HG02588 (cell line): Measurements from ENCODE around the gene MARCHF4.
"Not testable (repeated sequence)": the region's sequence is repeated elsewhere in the genome, so short reads cannot be mapped to it uniquely, and the experiment has no call there.

Experiments used
- ATAC-seq: cut with Tn5 transposase; IDR thresholded peaks from one replicate; pipeline ENCODE4 v1.9.1; 2021; ENCODE audit warnings: mild to moderate bottlenecking, moderate library complexity; ENCODE audit not compliant: unreplicated experiment

The MARCHF4 gene

GRCh38 chr2:216392945-216393840, 20.9 kb upstream of the MARCHF4 start:
- no peak for ATAC-seq

- no peak for ATAC-seq
Observed at GRCh38 chr2:216392018-216392562, 19.8 kb upstream of the MARCHF4 start.

- ATAC-seq, result no peak
Observed at GRCh38 chr2:216391401-216391800, 19.1 kb upstream of the MARCHF4 start.

GRCh38 chr2:216389570-216389969, 17.3 kb upstream of the MARCHF4 start:
- ATAC-seq, result no peak

- peak; percentile 60 for ATAC-seq
Observed at GRCh38 chr2:216388046-216388884, 16.0 kb upstream of the MARCHF4 start.

GRCh38 chr2:216387262-216387661, 15.0 kb upstream of the MARCHF4 start:
- ATAC-seq, result no peak

GRCh38 chr2:216385478-216385877, 13.2 kb upstream of the MARCHF4 start:
- no peak for ATAC-seq

GRCh38 chr2:216384409-216384808, 12.1 kb upstream of the MARCHF4 start:
- not testable (repeated sequence) for ATAC-seq

- ATAC-seq, result no peak
Observed at GRCh38 chr2:216379977-216380376, 7.7 kb upstream of the MARCHF4 start.

GRCh38 chr2:216375286-216375685, 3.0 kb upstream of the MARCHF4 start:
- no peak for ATAC-seq

GRCh38 chr2:216373896-216374295, 1.6 kb upstream of the MARCHF4 start:
- no peak for ATAC-seq

- ATAC-seq, result no peak
Observed at GRCh38 chr2:216372761-216373291, 543 bp upstream of the MARCHF4 start.

- ATAC-seq, result no peak
Observed at GRCh38 chr2:216370961-216371712, 1.1 kb downstream of the MARCHF4 start.

- ATAC-seq, result no peak
Observed at GRCh38 chr2:216369821-216370220, 2.5 kb downstream of the MARCHF4 start.

- no peak for ATAC-seq
Observed at GRCh38 chr2:216366777-216367471, 5.4 kb downstream of the MARCHF4 start.

GRCh38 chr2:216365518-216365917, 6.8 kb downstream of the MARCHF4 start:
- no peak for ATAC-seq

GRCh38 chr2:216363221-216363620, 9.1 kb downstream of the MARCHF4 start:
- no peak for ATAC-seq

- no peak for ATAC-seq
Observed at GRCh38 chr2:216362730-216363129, 9.6 kb downstream of the MARCHF4 start.

GRCh38 chr2:216355711-216356110, 16.6 kb downstream of the MARCHF4 start:
- ATAC-seq, result no peak

- no peak for ATAC-seq
Observed at GRCh38 chr2:216354306-216354705, 18.0 kb downstream of the MARCHF4 start.
